ENCODE measurements around the gene SBDS. TPM values are rescaled to one million over a fixed set of nuclear protein-coding genes. Genes with fewer than 3 reads are reported as not detected.
"Not testable (repeated sequence)": the region's sequence is repeated elsewhere in the genome, so short reads cannot be mapped to it uniquely, and the experiment has no call there.

Gene SBDS
- total RNA-seq (2014; rRNA removed) = 216 and 247 TPM in 2 replicates
- polyA plus RNA-seq (2012) = 179 TPM

- peak; percentile 100 for DNase-seq (ENCODE audit: low read depth)
These were observed at the start of gene SBDS for GRCh38 chr7:66995050-66995776. TSS of gene SBDS (minus strand) at chr7:66995586. CDS start at chr7:66995417, 169 bp downstream.

- DNase-seq (ENCODE audit: low read depth) = peak; percentile 49
These were observed 48.2 kb upstream of the SBDS start for GRCh38 chr7:67043559-67043930.

DNA sequence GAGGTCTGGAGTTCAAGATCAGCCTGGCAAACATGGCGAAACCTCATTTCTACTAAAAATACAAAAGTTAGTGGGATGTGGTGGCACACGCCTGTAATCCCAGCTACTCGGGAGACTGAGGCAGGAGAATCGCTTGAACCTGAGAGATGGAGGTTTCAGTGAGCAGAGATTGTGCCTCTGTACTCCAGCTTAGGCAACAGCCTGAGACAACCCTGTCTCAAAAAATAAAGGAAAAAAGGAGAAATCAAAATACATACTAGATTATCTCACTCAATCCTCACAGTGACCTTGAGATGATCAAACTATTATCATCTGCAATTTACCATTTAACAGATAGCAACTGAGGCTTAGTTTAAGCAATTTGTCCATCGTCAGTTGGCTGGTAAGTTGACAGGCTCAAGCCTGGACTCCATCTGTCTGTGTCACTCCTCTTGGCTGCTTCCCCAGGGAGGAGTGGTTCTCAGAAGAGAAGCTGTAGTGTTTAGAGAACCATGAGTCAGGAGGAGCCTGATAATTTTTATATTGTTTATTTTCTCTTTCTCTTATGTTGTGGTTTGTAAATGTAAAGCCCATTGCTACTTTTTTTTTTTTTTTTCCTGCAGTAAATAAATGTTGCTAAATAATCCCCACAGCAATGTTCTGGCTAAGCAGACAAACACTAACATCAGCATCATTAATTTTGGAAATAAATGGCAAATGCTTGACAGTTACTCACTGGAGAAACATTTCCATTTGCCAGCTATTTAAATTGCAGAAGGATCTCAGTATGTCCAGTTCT is 47.6 kb upstream of the SBDS start:
- DNase-seq (ENCODE audit: low read depth) = peak; percentile 98

DNA sequence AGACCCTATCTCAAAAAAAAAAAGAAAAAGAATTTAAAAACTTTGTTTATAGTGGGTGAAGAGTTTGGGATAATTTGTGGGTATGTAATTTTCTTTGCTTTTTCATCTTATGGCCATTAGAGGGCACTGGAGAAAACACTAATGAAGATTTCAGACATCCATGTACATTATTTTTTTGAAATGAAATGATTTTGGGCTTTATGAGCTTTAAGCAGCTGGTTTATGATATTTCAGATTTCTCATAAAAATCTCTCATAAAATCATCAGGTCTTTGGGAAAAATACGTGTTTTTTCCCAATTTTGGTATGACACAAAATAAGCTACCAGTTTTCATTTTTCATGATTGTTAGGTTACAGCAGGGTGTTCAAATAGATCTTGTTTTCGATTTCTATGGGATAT is 45.4 kb upstream of the SBDS start:
- DNase-seq (ENCODE audit: low read depth) = not testable (repeated sequence)

DNA sequence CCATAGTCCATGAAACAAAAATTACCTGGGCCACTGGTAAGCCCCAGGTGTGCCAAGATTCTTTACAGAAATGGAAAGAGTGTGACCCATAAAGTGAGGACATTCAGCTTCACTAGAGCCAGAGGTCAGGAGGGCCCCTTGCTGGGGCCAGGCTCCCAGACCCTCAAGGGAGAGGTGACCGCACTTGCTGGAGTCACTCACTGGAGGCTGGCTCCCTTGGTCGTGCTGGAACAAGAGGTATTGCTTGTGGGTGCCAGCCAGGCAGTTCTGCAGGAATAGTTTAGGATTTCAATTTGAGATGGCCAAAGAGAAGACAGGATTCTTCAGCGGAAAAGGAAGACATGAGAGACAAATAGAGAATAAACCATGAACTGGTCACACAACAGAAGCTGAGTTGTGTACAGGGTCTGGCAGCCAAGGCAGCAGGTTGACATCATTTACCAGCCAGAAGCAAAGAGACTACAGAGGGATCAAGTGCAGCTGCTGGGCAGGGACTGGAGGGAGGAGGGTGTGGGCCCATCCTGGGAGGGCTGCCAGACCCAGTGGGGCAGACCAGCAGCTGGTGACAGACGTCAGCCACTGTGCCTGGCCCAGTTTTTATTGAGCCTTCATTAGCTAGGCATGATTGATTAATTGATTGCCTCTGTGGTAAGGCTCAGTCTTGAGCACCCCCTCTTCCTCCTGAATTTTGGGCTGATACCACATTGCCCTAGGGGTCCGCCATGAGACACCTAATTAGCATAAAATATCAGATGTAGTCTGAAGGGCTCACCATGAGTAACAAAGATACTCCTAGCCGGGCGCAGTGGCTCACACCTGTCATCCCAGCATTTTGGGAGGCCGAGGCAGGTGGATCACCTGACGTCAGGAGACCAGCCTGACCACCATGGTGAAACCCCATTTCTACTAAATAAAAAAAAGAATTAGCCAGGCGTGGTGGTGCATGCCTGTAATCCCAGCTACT is 41.3 kb upstream of the SBDS start:
- DNase-seq (ENCODE audit: low read depth) = peak; percentile 72

- no peak for DNase-seq (ENCODE audit: low read depth)
These were observed 37.9 kb upstream of the SBDS start for GRCh38 chr7:67033251-67033650.

DNA sequence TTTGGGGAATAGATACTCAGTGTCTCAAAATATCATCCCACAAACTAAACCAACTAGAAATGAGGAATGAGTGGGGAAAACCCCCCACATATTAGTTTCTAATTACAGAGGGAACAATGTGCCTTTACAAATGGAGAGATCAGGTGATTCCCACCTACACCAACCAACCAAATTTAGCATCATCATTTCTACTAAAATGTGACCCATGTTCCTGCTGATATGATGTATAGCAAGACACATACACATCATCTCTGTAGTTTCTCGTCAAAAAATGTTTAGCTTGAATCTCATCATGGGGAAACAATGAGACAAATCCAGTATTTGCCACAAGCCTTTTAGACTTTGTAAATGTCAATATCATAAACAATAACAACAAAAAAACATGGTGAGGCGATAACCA is 36.3 kb upstream of the SBDS start:
- not testable (repeated sequence) for DNase-seq (ENCODE audit: low read depth)

DNA sequence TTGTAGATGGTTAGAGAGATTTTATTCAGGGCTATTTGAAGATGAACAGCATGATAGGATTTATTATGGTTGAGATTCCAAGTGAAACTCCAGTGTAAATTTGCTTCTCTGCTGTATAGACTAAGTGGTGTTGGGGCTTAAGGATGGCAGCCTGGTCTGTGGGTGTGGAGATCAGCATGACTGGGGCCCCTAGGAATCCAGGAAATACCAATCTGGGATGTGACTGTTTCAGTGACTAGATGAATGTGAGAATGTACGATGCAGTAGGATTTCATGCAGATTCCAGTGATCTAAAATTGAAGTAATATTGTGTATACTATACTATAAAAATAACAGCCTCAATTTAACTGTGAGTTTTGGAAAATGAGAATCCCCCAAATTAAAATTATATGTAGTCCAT is 30.1 kb upstream of the SBDS start:
- peak; percentile 77 for DNase-seq (ENCODE audit: low read depth)

DNA sequence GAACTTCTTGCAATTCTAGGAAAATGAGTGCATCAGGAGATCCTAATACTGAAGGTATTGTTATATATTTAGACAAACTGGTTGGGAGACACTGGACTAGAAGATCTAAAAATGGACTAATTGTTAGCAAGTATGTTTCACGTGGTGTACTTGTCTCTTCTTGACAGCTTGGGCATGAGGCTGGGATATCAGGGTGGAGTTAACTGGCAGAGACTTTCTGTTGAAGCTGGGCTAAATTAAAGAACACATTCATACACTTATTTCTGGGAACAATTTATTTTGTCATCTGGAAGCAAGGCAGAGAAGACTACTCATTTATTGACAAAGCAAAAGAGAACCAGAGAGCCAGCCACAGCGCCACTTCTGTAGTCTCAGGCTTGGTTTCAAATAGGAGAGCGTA is 27.1 kb upstream of the SBDS start:
- DNase-seq (ENCODE audit: low read depth) = no peak

DNA sequence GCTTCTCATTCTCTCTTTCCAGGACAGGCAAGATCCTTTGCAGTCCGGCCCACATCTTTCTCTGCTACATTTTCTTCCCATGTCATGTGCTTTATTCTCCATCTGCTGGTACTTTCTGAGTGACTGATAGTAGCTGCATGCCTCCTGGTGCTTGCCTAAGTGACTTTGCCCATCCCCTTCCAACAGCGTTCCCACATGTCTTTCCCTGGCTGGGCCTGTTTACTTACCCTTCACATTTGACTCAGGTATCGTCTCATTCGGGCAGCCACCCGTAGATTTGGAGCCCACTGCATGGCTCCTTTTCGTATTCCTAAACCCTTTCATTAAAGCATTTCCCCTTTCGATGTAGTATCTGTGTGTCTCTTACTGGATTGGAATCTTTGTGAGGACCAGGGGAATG is 25.9 kb upstream of the SBDS start:
- no peak for DNase-seq (ENCODE audit: low read depth)

DNA sequence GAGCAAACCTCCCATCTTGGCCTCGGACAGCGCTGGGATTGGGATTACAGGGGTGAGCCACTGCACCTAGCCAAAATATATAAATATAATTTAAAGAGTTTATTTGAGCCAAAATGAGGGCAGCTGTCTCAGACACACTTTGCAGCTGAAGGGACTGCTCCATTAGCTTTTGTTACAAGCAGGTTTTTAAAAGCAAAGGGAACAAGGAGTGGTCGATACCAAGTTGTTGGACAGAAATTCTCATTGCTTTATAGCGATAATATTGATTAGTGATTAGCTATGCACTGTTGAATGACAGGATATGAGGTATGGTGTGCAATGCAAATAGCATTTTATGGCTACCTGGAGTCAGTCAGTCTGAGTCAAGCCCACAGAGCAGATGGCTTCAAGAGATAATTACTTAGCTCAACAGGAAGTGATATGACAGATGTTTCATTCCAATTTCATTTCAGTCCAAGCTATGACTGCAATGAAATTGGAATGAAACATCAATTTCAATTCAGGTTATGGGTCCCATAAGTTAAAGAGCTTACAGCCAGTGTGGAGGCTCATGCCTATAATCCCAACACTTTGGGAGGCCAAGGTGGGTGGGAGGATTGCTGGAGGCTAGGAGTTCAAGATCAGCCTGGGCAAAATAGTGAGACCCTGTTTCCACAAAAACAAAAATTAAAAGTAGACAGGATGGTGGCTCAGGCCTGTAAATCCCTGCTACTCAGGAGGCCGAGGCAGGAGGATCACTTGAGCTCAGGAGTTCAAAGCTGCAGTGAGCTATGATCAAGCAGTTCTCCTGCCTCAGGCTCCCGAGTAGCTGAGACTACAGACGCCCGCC is 24.4 kb upstream of the SBDS start:
- peak; percentile 61 for DNase-seq (ENCODE audit: low read depth)

- DNase-seq (ENCODE audit: low read depth) = no peak
These were observed 23.6 kb upstream of the SBDS start for GRCh38 chr7:67018940-67019339.

GRCh38 chr7:67017971-67018370 is 22.6 kb upstream of the SBDS start:
- DNase-seq (ENCODE audit: low read depth) = not testable (repeated sequence)

- not testable (repeated sequence) for DNase-seq (ENCODE audit: low read depth)
These were observed 18.8 kb upstream of the SBDS start for GRCh38 chr7:67014076-67014622.

DNA sequence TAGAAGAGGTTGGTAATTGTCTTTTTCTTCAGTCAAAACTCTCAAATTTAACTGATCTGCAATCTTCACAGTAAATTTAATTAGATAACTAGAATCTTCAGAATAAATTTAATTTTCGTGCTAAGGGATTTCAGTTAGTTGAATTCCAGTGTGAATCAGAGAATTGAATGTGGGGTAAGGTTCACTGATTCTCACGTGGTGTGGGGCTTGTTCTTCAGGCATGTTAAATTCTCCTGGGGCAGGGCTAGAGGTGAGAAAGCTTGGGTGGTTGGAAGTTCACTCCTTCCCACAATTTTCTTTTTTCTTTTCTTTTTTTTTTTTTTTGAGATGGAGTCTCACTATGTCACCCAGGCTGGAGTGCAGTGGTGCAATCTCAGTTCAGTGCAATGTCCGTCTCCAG is 14.3 kb upstream of the SBDS start:
- not testable (repeated sequence) for DNase-seq (ENCODE audit: low read depth)

DNA sequence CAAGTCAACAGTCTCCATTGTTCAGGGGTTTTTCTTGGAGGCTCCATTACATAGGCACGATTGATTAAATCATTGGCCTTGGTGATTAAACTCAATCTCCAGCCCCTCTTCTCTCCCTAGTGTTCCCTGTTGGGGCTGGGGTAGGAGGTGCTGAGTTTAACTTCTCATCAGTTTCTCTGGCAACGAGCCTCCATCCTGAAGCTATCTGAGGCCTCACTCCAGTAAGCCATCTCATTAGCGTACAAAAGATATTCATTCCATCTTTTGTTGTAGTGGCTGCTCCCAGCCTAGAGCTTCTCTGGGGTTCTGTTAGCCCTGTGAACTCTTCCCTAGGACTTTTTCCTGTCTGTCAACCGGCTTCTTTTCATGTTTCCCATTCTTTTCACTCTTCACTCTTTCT is 12.9 kb upstream of the SBDS start:
- no peak for DNase-seq (ENCODE audit: low read depth)

- DNase-seq (ENCODE audit: low read depth) = no peak
These were observed 11.6 kb upstream of the SBDS start for GRCh38 chr7:67006965-67007364.

DNA sequence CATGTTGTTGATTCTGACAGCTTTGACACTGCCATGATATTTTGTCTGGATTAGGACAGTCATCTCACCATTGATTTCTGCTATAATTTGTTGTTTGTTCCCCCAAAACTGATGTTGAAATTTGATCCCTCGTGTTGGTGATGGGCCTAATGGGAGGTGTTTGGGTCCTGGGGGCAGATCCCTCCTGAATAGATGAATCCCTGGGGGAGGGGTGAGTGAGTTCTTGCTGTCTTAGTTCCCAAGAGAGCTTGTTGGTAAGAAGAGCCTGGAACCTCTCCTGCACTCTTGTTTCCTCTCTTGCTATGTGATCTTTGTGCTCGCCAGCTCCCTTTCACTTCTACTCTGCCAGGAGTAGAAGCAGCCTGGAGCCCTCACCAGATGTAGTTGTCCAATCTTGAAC is 8.8 kb upstream of the SBDS start:
- DNase-seq (ENCODE audit: low read depth) = not testable (repeated sequence)

GRCh38 chr7:67000601-67001258 is 5.3 kb upstream of the SBDS start:
- DNase-seq (ENCODE audit: low read depth) = peak; percentile 47

Measured in LHCN-M2 (cell line).